Psoas muscle (tissue), 8 donors: Measurements from ENCODE around the gene WNT7A. TPM values are rescaled to one million over a fixed set of nuclear protein-coding genes. Genes with fewer than 3 reads are reported as not detected.

Source experiments
- ATAC-seq, 4 donors: fragments of 200-7000 bp; cut with Tn5 transposase; one replicate each; pipeline ENCODE4 v1.9.1; 2020; ENCODE audit warnings: moderate library complexity in 3 of 4, mild to moderate bottlenecking in 2 of 4
- DNase-seq, 2 donors: peaks; one replicate each; pipeline ENCODE4 v3.0.0-alpha.2; 2020
- H3K27ac ChIP-seq: fragments of 200-600 bp; one replicate; pipeline ENCODE4 v1.8.0; 2022
- H3K27me3 ChIP-seq, 3 donors: fragments of 200-600 bp in 1 of 3; one replicate each; pipeline versions ENCODE4 v1.6.1 to v1.8.0; 2013 to 2022; ENCODE audit warnings: low read length in 2 of 3, mild to moderate bottlenecking in 2 of 3, moderate library complexity in 1 of 3; ENCODE audit not compliant: insufficient read depth in 3 of 3
- H3K36me3 ChIP-seq, 2 donors: fragments of 200-600 bp in 1 of 2; one replicate each; pipeline versions ENCODE4 v1.6.1 to v1.8.0; 2013 to 2022; ENCODE audit warnings: low read depth in 1 of 2, mild to moderate bottlenecking in 1 of 2, moderate library complexity in 1 of 2; ENCODE audit not compliant: insufficient read depth in 1 of 2
- H3K4me1 ChIP-seq: fragments of 200-600 bp; one replicate; pipeline ENCODE4 v1.8.0; 2022
- H3K4me3 ChIP-seq: fragments of 200-600 bp; one replicate; pipeline ENCODE4 v1.8.0; 2022; ENCODE audit warnings: mild to moderate bottlenecking
- H3K9me3 ChIP-seq: fragments of 200-600 bp; one replicate; pipeline ENCODE4 v1.8.0; 2022
- WGBS, 3 donors: extraction: QIAGEN DNeasy Blood & Tissue Kit; methylation state at CpG; one replicate each; pipeline versions ENCODE4 v1.1.6 to v1.1.7; 2013; 5-methylcytosine and 5-hydroxymethylcytosine counted together
- intact Hi-C, 2 donors: fragments of 100-400 bp; cut with DNase I; formaldehyde crosslinking; loops; one replicate each; pipeline versions ENCODE4 v1.11.0 to v1.14.2; 2022
- polyA plus RNA-seq, 3 donors: library from polyadenylated mRNA; stranded (reverse); fragments of 200-250 nt; gene quantifications; one replicate each; pipeline ENCODE4 v1.2.3, GENCODE V29; 2013
- total RNA-seq, 4 donors: library from RNA; stranded (reverse); fragmentation: NEBNext Ultra II Directional in 2 of 4; extraction: Animal tissue kit (Norgen Biotek cat#: 25700) in 2 of 4; gene quantifications; one replicate each; pipeline versions ENCODE4 v1.2.1 to v1.2.4, GENCODE V29; 2021 to 2023
- TF ChIP-seq, protein P1 (sequence below): fragments of 200-600 bp; IDR thresholded peaks from one replicate; pipeline ENCODE4 v1.8.0; 2022; ENCODE audit warnings: antibody characterized with exemption
- donor health status: healthy with polysubstance abuse.
- donor health status: DM: no; HTN: no; CAD: no; lungs with moderate emphysema.
- donor health status: Bipolar disorder and iron deficiency.
- donor health status: healthy.
- donor health status: DM: yes; HTN: yes; CAD: no.
- donor health status: DM: no; HTN: no; CAD: no.
- donor health status: DM: no; HTN: no; CAD: no.
- donor health status: DM: yes; HTN: yes; CAD: no.

WNT7A gene
- total and polyA plus RNA-seq, 7 donors, result 0.04 TPM; not detected in 6

DNA sequence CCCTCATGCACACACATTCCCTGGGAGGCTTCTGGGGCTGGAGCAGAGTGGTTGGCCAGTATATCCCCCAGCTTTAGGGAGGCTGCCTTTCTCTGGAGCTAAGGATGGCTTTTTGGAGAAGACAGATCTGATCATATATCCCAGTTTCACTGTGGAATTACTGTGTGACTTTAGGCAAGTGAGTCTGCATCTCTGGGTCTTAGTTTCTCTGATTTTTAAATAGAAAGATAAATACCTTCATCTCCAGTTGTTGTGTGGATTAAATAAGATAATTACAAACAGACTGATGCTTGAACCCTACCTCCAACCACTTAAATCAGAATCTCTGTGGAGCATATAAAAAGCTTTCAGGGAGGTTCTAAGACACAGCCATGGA lies 11.1 kb upstream of the WNT7A start:
- ATAC-seq, result no peak
- no peak for DNase-seq
- H3K4me1 ChIP-seq, result peaks cover 2% of the 10 kb centered on the region
- no peaks in the 10 kb centered on the region for H3K36me3 ChIP-seq
- no peaks in the 10 kb centered on the region for H3K9me3 ChIP-seq
- peaks cover 0 to 16% (median 0%) of the 10 kb centered on the region in 3 donors for H3K27me3 ChIP-seq
- H3K4me3 ChIP-seq, result no peak overlapping the region
- intact Hi-C loops, result loop anchor here in 1 of 2 donors (10.0 kb wide), 1 partner anchor 574 kb away; no protein-coding TSS in a partner anchor
- TF ChIP-seq, protein P1, sequence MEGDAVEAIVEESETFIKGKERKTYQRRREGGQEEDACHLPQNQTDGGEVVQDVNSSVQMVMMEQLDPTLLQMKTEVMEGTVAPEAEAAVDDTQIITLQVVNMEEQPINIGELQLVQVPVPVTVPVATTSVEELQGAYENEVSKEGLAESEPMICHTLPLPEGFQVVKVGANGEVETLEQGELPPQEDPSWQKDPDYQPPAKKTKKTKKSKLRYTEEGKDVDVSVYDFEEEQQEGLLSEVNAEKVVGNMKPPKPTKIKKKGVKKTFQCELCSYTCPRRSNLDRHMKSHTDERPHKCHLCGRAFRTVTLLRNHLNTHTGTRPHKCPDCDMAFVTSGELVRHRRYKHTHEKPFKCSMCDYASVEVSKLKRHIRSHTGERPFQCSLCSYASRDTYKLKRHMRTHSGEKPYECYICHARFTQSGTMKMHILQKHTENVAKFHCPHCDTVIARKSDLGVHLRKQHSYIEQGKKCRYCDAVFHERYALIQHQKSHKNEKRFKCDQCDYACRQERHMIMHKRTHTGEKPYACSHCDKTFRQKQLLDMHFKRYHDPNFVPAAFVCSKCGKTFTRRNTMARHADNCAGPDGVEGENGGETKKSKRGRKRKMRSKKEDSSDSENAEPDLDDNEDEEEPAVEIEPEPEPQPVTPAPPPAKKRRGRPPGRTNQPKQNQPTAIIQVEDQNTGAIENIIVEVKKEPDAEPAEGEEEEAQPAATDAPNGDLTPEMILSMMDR, result no peak
- H3K27ac ChIP-seq, result no peak overlapping the region

DNA sequence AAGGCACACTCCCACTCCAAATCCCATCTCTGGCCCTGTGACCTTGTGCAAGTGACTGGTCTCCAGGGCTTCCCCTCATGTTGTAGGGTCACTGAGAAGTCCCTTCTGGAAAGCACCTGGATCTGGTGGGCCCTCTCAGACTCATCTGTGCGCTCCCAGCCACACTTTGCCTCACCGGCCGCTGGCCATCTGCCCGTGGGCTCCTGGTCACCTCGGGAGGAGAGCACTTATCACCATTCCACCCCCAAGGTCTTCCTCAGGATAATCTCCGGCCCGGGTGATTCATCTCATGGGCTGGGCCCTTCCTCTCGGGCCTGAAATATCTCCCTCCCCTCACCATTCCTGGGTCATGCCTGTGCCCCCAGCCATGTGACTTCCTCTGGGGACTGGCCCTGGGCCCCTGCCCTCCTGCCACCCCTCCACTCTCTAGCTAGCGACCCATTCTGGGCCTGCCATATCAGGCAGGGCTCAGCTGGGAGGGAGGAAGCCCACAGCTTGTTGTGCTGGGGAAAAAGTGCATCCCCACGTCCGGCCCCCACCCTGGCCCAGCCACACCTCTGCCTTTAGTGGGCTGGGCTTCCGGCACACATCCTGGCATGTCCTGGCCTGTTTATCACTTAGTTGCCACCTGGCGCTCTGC lies 10.6 kb upstream of the WNT7A start:
- H3K4me3 ChIP-seq, result no peak overlapping the region
- intact Hi-C loops, result loop anchor here in 1 of 2 donors (10.0 kb wide), 1 partner anchor 574 kb away; no protein-coding TSS in a partner anchor
- no peaks in the 10 kb centered on the region for H3K9me3 ChIP-seq
- TF ChIP-seq, protein P1, result no peak
- WGBS, 3 donors, result 50 to 56% (median 51%) methylated on average over 13 of the region's 13 CpGs
- H3K27me3 ChIP-seq, result peaks cover 0 to 11% (median 0%) of the 10 kb centered on the region in 3 donors
- no peak overlapping the region for H3K27ac ChIP-seq
- no peak for ATAC-seq
- no peaks in the 10 kb centered on the region for H3K4me1 ChIP-seq
- no peaks in the 10 kb centered on the region for H3K36me3 ChIP-seq
- DNase-seq, result peak in 1 of 2 donors; percentile 18

DNA sequence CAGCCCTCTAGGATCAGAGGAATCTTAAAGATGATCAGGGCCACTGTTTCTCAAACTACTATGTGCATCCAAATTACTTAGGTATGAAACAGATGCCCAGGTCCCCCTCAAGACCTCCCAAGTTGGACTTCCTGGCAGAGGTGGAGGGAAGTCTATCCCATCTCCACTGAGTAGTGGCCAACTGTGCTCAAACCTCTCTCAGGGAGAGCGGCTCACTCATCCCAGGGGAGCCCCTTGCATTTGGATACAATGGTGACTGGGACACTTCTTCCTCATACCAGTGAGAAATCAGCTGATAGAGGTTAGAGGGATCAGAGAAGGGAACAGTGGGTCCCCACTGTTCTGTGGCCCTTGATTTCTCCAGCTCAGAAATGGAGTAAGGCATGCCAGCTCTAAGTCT lies 8.7 kb upstream of the WNT7A start:
- TF ChIP-seq, protein P1, result no peak
- no peak for ATAC-seq
- H3K4me1 ChIP-seq, result no peaks in the 10 kb centered on the region
- no peak overlapping the region for H3K27ac ChIP-seq
- no peaks in the 10 kb centered on the region for H3K9me3 ChIP-seq
- H3K27me3 ChIP-seq, result peaks cover 0 to under 1% (median 0%) of the 10 kb centered on the region in 3 donors
- WGBS, 3 donors, result 75 to 85% (median 75%) methylated on average over 1 of the region's 1 CpG
- DNase-seq, result no peak
- intact Hi-C loops, result no loop called here
- no peaks in the 10 kb centered on the region for H3K36me3 ChIP-seq
- H3K4me3 ChIP-seq, result no peak overlapping the region

- no peak overlapping the region for H3K27ac ChIP-seq
- H3K27me3 ChIP-seq, result peaks cover 0 to 9% (median 0%) of the 10 kb centered on the region in 3 donors
- H3K9me3 ChIP-seq, result no peaks in the 10 kb centered on the region
- TF ChIP-seq, protein P1, result no peak
- WGBS, 3 donors, result 63 to 73% (median 65%) methylated on average over 6 of the region's 6 CpGs
- H3K4me1 ChIP-seq, result no peaks in the 10 kb centered on the region
- no peak overlapping the region for H3K4me3 ChIP-seq
- no peak for ATAC-seq
- H3K36me3 ChIP-seq, result no peaks in the 10 kb centered on the region
- no peak for DNase-seq
- intact Hi-C loops, result no loop called here
Observed at GRCh38 chr3:13887495-13888300, 7.8 kb upstream of the WNT7A start.
